Subcutaneous adipose tissue (tissue), 4 donors: ENCODE data around the gene DDRGK1. TPM values are rescaled to one million over a fixed set of nuclear protein-coding genes. Genes with fewer than 3 reads are reported as not detected.

Experiments
- total RNA-seq, 4 donors: library from RNA; depleted of rRNA; stranded (reverse); fragments of >200 nt; gene quantifications; one replicate each; pipeline ENCODE4 v1.1.0, GENCODE V29; 2016
- TF ChIP-seq, protein P1 (sequence below): fragments of 450-650 bp; IDR thresholded peaks from one replicate; pipeline ENCODE4 v1.5.1; 2016; ENCODE audit warnings: low read depth, mild to moderate bottlenecking, control low read depth, antibody characterized with exemption, moderate library complexity

The DDRGK1 gene
- total RNA-seq, 4 donors from 2014 or later: 34.6 to 73.3 (median 64.0) TPM

DNA sequence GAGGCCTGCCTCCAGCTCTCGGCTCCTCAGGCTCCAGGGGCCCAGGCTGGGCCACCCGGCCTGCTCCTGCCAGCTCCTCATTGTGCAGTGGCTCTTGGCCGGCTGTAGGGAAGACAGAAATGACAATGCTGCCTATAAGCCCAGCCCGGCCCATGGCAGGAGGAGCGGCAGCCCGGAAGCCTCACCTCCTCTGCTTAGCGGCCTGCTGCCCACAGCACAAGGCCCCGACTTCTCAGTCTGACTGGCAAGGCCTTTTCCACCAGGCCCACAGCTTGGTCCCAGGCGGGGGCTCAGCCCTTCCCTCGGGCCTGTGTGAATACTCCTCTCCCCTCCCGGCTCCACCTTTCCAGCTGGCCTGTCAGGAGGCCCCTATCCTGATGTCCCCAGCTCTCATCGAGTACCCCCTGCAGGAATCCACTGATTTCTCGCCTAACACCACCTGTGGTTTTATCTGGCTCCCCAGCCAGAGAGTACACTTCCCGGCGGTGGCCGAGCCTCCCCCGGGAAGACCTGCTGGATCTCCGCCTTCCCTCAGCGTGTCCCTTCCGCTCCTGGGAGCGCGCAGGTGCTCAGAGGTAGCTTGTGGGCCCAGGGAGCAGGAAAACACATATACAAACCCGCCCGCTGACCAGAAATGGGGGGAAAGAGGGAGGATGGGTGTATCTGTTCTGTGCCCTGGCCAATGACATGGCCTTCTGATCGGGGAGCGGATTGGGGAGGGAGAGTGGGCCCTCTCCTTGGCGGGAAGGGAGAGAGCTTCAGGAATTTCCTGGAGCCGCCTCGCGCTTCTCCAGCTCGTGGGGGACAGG is 963 bp downstream of the DDRGK1 start:
- TF ChIP-seq, protein P1, sequence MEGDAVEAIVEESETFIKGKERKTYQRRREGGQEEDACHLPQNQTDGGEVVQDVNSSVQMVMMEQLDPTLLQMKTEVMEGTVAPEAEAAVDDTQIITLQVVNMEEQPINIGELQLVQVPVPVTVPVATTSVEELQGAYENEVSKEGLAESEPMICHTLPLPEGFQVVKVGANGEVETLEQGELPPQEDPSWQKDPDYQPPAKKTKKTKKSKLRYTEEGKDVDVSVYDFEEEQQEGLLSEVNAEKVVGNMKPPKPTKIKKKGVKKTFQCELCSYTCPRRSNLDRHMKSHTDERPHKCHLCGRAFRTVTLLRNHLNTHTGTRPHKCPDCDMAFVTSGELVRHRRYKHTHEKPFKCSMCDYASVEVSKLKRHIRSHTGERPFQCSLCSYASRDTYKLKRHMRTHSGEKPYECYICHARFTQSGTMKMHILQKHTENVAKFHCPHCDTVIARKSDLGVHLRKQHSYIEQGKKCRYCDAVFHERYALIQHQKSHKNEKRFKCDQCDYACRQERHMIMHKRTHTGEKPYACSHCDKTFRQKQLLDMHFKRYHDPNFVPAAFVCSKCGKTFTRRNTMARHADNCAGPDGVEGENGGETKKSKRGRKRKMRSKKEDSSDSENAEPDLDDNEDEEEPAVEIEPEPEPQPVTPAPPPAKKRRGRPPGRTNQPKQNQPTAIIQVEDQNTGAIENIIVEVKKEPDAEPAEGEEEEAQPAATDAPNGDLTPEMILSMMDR: no peak

DNA sequence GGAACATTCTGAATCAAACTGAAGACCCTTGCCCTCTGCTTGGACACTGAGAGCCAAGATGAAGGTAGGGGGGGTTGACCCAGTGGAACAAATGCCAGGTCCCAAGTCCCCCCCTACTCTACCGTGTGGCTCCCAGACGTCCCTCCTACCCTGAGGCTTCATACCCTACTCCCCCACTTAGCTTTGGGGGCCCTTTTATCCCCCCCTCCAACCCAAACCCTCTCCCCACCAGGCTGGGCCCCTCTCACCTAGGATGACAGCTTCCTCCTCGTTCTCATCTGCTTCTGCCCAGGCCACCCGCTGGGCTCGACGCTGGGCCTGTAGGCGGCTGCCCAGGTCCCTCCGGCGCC is 1.5 kb downstream of the DDRGK1 start:
- TF ChIP-seq, protein P1: no peak

DNA sequence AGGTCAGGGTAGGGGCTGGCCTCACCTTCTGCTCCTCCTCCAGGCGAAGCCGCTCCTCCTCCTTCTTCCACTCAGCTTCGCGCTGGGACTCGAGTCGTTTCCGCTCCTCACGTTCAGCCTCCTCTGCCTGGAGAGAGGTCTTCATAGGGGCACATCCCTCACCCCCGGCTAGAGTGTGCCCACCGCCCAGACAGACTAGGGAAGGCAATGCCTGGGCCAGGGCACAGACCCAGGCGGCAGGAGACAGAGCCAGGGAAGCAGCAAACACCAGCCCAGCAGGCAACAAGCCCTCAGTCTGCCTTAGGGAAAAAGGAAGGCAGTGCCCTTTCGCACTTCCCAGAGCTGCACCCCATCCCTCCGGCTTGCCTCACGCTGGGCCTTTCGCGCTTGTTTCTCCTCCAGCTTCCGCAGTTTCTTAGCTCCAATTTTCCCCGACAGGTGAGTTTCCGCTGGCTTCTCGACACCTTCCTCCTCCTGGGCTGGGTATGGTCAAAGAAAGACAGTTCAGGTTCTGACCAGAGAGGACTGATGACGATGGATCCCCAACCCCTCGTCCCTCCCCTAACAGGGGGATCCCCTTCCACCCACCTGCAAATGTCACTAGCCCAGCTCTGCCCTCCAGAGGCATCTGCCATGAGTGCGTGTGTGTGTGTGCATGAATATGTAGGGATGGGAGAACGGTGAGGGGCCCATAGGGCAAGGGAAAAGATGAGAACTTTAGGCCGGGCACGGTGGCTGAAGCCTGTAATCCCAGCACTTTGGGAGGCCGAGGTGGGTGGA is 4.3 kb downstream of the DDRGK1 start:
- TF ChIP-seq, protein P1: no peak

DNA sequence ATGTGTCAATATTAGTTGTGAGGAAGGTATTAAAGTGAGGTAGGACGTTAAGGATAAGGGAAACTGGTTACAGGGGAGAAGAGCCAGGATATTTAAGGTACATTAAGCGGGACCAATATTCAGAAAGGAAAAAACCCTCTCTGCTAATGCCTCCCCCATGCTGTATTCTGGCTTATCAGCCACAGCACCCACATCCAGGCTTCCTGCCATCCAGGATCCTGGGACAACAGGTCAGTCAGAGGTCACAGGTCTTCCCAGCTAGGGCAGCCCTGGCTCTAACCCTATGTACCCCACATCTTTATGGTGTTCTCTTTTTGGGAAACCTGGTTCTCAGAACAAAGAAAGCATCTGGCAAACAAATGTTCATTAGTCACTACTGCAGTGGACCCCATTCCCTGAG is 5.3 kb downstream of the DDRGK1 start:
- TF ChIP-seq, protein P1: no peak

DNA sequence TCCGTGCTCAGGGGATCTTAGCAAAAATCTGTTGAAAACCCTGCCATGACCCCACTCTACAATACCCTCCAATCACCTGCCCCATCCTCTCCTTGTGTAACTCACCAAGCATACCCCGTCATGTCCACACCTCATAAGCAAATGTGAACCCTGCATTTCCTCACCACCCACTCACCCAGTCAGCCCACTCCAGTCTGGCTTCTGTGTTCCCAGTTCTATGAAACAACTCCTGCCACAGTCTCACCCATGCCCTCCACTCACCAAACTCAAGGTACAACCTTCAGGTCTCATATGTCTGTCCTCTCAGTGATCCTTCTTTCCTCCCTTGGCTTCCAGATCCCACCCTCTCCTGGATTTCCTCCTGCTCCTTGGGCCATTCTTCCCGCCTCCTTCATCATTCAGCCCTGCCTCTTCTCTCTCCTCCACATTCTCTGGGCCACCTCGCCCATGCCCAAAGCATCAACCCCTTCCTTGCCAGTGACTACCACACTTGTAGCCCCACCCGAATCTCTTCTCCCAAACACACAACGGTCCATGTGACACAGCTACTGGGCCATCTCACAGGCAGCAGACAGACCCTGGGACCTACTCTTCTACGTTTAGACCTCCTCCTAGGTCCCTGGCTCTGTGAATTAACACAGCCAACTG is 8.8 kb downstream of the DDRGK1 start:
- TF ChIP-seq, protein P1: no peak

DNA sequence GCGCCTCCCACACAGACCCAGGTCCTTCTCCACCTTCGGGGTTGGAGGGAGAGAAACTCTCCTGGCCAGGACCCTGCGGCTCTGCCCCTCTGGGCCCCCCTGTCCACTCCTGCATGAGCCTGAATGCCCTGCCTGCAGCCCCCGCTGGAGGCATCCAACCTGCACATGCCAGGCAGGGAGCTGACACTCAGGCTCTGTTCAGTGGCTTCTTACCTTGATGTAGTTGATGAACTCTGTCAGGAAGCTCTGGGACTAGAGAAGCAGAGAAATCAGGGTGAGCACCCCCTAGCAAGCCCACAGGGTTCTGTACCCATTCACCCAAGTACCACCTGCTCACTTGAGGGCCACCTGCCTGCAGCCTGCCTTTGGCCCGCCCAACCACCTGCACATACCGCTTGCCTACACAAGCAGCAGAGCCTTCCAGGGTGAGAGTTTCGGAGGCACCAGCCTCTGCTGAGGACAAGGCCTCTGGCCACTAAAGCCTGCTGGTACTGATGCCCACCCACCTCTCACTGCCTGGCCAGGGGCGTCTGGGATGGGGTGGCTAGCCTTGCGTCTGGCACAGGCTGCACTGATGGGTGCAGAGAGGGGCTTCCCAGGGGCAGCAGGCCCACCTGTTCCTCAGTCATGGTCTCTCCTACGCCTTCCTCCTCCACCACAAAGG is 9.7 kb downstream of the DDRGK1 start:
- TF ChIP-seq, protein P1: no peak
